Occipital lobe (tissue), 2 donors: ENCODE measurements around the gene VSTM2B. TPM values are rescaled to one million over a fixed set of nuclear protein-coding genes. Genes with fewer than 3 reads are reported as not detected.

Source experiments
- DNase-seq: peaks from one replicate; lab custom pipeline; 2025; lab: John Stamatoyannopoulos, UW
- total RNA-seq: library from RNA; depleted of rRNA; stranded (reverse); fragments of >200 nt; gene quantifications from one replicate; pipeline ENCODE4 v1.2.3, GENCODE V29; 2014

VSTM2B gene
- total RNA-seq, 1 donor from 2014 or later: 12.3 TPM

- no peak for DNase-seq
These were observed 37.8 kb downstream of the VSTM2B start for GRCh38 chr19:29563486-29564101.

GRCh38 chr19:29564574-29565005 is 38.8 kb downstream of the VSTM2B start:
- no peak for DNase-seq

DNA sequence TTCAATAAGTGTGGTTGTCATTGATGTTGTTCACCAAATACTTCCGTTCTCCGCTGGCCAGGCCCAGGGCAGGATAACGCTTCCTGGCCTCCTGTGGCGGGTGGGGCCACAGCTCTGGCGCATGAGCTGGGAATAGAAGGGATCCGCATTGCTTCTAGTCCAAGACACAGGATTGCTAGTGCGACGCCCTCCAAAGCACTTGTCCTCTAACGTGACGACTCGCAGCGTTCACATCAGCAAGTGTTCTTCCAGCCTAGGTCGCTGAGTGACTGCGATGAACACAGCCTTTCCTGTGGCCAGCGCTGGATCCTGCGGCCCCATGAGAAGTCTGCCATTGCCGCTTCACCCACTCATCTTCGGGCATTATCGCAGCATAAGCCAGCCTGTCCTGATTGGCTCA is 39.4 kb downstream of the VSTM2B start:
- DNase-seq: no peak

DNA sequence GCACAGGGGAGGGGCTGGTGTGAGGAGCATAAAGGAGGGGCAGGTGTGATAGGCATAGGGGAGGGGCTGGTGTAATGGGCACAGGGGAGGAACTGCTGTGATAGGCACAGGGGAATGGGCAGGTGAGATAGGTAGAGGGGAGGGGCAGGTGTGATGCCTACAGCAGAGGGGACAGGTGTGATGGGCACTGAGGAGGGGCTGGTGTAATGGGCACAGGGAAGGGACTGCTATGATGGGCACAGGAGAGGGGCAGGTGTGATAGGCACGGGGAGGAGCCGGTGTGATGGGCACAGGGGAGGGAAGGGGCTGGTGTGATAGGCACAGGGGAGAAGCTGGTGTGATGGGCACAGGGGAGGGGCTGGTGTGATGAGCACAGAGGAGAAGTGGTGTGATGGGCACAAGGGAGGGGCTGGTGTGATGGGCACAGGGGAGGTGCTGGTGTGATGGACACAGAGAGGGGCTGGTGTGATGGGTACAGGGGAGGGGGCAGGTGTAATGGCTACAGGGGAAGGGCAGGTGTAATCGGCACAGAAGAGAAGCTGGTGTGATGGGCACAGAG is 40.8 kb downstream of the VSTM2B start:
- no peak for DNase-seq

GRCh38 chr19:29567366-29567915 is 41.6 kb downstream of the VSTM2B start:
- no peak for DNase-seq

DNA sequence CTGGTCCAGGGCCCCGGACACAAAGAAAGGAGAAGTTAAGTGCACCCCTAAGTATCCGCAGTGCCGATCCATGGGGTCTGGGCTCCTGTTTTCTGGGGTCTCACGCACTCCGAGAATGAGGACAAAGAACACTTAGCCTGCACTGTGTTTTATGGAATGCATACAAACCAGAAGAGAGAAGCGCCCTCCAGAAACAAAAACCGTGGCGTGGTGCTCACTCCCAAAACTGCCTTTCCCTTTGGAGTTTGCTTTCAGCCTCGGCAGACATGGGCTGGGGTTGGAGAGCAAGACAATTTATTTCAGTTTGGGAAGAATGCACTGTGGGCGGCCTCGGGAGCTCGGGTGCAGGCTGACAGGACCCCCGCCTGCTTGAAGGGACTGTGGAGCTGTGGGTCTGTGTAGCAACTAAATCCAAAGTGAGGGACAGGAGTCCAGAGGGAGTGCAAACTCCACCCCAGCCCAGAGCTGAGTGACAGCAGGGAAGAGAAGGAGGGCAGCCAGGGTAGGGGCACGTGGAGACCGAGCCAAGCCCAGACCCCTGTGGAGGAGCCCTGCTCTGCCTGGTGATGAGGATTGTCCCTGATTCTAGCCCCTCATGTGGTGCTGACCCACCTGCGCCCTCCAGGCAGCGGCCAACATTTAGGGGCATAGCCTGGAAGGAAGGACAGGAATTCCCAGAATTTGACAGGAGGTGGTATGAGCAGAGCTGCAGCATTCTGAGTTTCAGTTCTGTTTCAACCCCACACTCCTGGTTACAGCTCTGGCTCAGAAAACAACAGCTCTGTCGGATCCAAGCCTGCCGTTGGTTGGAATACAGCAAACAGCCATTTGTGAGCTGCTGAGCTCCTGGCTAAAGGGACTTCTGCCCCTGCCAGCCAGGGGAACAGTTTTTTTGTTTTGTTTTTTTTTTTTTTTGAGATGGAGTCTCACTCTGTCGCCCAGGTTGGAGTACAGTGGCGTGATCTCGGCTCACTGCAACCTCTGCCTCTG is 42.5 kb downstream of the VSTM2B start:
- DNase-seq: no peak

DNA sequence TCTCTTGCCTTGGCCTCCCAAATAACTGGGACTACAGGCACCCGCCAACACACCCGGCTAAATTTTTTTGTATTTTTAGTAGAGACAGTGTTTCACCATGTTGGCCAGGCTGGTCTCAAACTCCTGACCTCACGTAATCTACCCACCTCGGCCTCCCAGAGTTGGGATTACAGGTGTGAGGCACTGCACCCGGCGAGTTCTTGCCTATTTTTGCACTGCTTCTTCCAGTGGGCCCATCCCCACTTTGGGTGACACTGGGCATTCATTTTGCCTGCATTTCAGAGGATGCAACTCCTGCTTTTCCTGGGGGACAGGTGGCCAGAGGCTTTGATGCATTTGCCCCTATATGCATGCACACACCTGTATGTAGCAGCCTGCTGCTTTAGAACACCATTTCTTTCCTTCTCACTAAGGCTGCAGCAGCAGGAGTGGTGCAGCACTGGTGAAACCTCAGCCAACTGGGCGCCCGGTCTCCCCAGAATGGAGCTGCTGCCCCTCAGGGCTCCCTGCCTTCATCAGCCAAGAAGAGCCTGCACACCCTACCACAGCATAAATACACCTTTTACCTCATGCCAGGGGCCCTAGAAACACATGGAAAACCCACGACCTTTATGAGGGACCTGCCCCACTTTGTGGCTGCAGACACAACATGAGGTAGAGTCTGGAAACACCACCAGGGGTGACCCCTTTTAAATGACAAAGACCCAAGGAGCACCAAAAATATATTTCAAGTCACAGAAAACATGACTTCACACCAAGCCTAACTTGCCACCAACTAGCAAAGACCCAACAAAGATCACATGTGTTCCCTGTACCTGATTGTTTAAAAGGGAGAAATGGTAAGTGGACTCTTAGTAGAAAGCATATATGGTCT is 43.5 kb downstream of the VSTM2B start:
- no peak for DNase-seq

GRCh38 chr19:29571181-29571580 is 45.4 kb downstream of the VSTM2B start:
- DNase-seq: no peak

DNA sequence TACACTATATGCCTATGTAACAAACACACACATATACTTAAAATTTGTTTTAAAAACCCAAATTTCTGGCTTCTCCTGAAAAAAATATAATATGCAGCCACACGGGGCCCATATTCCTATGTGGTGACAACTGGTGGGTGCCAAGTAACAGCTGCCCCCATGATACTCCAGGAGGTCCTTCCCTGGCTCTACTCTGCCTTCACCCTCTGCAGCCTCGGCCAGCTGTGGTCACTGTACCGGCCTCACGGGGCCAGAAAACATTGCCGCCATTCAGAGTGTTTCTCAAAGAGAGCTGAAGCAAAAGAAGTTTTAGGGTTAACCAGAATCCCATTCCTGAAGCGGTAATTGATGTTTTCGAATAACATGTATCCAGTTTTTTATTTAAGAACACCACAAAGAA is 47.7 kb downstream of the VSTM2B start:
- no peak for DNase-seq

DNA sequence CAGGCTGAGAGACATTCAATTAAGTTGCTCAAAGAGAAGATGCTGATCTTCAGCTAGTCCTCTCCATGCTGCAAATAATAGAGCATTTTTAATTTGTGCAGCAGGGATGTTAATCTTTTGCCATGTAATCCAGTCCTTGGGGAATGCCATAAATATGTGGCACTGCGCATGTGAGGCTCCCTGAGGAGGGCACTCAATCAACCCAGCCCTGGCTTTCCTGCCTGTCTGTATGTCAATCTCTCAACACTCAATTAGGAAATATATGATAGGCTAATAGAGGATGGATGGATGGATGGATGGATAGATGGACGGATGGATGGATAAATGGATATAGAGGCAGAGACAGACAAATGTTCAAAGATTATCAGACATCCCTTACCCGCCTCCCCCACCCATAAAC is 48.7 kb downstream of the VSTM2B start:
- DNase-seq: no peak

GRCh38 chr19:29576046-29576606 is 50.3 kb downstream of the VSTM2B start:
- DNase-seq: peak; percentile 42

GRCh38 chr19:29576761-29577648 is 51.2 kb downstream of the VSTM2B start:
- no peak for DNase-seq

DNA sequence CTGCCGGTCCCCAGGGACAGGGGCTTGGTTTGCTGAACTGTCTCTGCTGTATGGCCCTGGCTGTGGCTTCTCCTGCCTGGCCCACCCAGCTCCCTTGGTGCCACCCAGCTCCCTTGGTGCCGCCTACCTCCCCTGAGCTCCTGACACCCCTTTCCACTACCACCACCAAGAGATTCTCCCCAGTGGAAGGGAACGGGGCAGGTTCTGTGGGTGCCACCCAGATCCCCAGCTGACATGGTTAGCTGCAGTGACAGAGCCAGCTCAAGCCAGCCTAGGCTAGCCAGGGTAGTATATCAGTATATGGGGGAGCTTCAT is 51.8 kb downstream of the VSTM2B start:
- no peak for DNase-seq

GRCh38 chr19:29578349-29578748 is 52.6 kb downstream of the VSTM2B start:
- DNase-seq: no peak

DNA sequence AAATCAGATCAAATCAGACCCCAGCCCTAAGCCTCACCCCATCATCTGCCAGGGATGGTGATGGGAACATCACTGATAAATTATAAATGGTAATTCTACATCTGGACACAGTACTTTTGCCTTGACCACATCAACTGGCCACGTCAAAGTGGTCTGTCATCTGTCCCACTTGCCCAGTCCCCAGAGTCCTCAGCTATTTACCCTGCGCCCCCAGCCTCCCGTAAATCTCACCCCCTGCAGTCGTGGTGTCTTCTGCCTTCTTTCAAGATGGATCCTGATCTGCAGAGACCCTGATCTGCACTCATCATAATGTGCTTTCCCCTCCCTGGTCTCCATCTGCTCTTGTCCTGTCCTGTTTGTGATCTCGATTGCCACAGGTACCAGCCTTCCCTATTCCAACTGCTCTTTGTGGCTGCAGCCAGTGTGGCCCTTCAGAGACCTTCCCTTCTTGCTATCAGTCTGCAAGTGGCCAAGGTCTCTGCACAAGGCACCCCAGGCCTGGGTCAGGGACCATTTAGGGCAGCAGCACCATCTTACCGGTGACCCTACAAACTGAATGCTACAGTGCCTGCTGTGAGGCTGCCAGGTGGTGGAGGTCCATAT is 53.6 kb downstream of the VSTM2B start:
- no peak for DNase-seq

- no peak for DNase-seq
These were observed 55.6 kb downstream of the VSTM2B start for GRCh38 chr19:29581398-29581797.

GRCh38 chr19:29583196-29583999 is 57.6 kb downstream of the VSTM2B start:
- no peak for DNase-seq

GRCh38 chr19:29586401-29586800 is 60.6 kb downstream of the VSTM2B start:
- no peak for DNase-seq

DNA sequence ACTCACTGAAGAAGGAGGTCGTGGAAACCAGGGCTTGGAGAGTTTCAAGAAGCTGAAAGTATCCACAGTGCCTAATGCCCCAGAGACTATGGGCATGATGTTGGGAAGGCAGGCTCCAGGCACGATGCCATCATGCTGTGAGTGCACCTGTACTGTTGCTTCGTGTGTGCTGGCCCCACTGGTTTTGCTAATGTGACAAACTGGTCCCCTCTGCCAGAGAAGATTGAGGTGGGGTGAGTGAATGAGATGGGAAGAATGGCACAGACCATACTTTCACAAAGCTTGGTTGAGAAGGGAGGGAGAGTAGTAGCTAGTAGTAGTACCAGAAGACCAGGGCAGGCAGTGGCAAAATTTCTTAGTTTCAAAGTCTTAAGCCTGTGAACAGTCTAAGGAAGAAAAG is 61.3 kb downstream of the VSTM2B start:
- no peak for DNase-seq
